ENCODE results near the gene RBM25. TPM values are rescaled to one million over a fixed set of nuclear protein-coding genes. Genes with fewer than 3 reads are reported as not detected.

The RBM25 gene
- total RNA-seq, 1 donor = 44.0 TPM

GRCh38 chr14:73057944-73058223 is 450 bp upstream of the RBM25 start:
- DNase-seq (ENCODE audit: low read depth) = no peak
- no peak for TF ChIP-seq CTCF (IDR thresholded peaks at IDR 0.05; ENCODE audit: insufficient read depth, low read depth, low read length)
- peak overlapping the region; percentile 94 for H3K4me3 ChIP-seq (ENCODE audit: low read depth, low read length)

- peak overlapping the region; percentile 94 for H3K4me3 ChIP-seq (ENCODE audit: low read depth, low read length)
- TF ChIP-seq CTCF (IDR thresholded peaks at IDR 0.05; ENCODE audit: insufficient read depth, low read depth, low read length) = no peak
- DNase-seq (ENCODE audit: low read depth) = peak; percentile 75
Observed at GRCh38 chr14:73058922-73059673, 764 bp downstream of the RBM25 start.

- DNase-seq (ENCODE audit: low read depth) = no peak
- TF ChIP-seq CTCF (IDR thresholded peaks at IDR 0.05; ENCODE audit: insufficient read depth, low read depth, low read length) = no peak
- H3K4me3 ChIP-seq (ENCODE audit: low read depth, low read length) = no peak overlapping the region
Observed at GRCh38 chr14:73069585-73069984, 11.3 kb downstream of the RBM25 start.

GRCh38 chr14:73091044-73091443 is 32.7 kb downstream of the RBM25 start:
- no peak for DNase-seq (ENCODE audit: low read depth)
- TF ChIP-seq CTCF (IDR thresholded peaks at IDR 0.05; ENCODE audit: insufficient read depth, low read depth, low read length) = no peak
- no peak overlapping the region for H3K4me3 ChIP-seq (ENCODE audit: low read depth, low read length)

- TF ChIP-seq CTCF (IDR thresholded peaks at IDR 0.05; ENCODE audit: insufficient read depth, low read depth, low read length) = no peak
- no peak overlapping the region for H3K4me3 ChIP-seq (ENCODE audit: low read depth, low read length)
- no peak for DNase-seq (ENCODE audit: low read depth)
Observed at GRCh38 chr14:73097421-73097820, 39.1 kb downstream of the RBM25 start.

GRCh38 chr14:73100334-73100733 is 42.0 kb downstream of the RBM25 start:
- H3K4me3 ChIP-seq (ENCODE audit: low read depth, low read length) = no peak overlapping the region
- DNase-seq (ENCODE audit: low read depth) = no peak
- no peak for TF ChIP-seq CTCF (IDR thresholded peaks at IDR 0.05; ENCODE audit: insufficient read depth, low read depth, low read length)

Measured in fibroblast of villous mesenchyme (primary cell).